Left cardiac atrium (tissue), 4 donors: ENCODE data around the gene OPN4. TPM values are rescaled to one million over a fixed set of nuclear protein-coding genes. Genes with fewer than 3 reads are reported as not detected.

ENCODE experiments used
- ATAC-seq, 2 donors: fragments of 200-7000 bp; cut with Tn5 transposase; one replicate each; pipeline ENCODE4 v1.9.1; 2020; ENCODE audit warnings: mild to moderate bottlenecking in 2 of 2, moderate library complexity in 2 of 2
- DNase-seq: peaks from one replicate; pipeline ENCODE4 v3.0.0-alpha.2; 2020
- intact Hi-C, 2 donors: fragments of 100-400 bp; cut with DNase I; formaldehyde crosslinking; loops; one replicate each; pipeline versions ENCODE4 v1.14.1 to v1.15.1; 2022 to 2023
- total RNA-seq, 2 donors: library from RNA; stranded (reverse); fragmentation: NEBNext Ultra II Directional; extraction: Animal tissue kit (Norgen Biotek cat#: 25700); gene quantifications; one replicate each; pipeline ENCODE4 v1.2.1, GENCODE V29; 2021
- donor health status: DM: no; HTN: yes; CAD: no.
- donor health status: DM: no; HTN: yes; CAD: no; lungs with severe emphysema.
- donor health status: DM: yes; HTN: yes; CAD: no.
- donor health status: Dilated cardiomyopathy.

Gene OPN4
- total RNA-seq, 2 donors from 2014 or later = 0.12 to 0.18 TPM

DNA sequence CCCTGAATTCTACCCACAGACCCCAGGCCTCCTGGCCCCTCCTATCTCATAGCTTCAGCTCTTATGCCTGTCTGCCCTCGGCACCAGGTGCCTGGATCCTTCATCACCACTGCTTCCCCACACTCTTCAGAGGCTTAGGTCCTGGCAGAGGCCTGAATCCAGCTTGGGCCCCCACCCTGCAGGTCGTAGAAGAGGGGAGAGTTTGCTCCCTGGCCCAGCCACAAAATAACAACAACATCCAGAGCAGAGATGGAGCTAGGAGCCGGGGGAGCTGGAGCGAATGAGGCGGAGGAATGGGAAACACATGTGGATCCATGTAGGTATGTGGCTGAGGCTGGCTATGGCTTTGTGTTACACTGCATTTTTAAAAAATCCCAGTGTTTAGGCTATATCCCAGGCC, 7.8 kb upstream of the OPN4 start:
- ATAC-seq = no peak
- intact Hi-C loops = no loop called here
- DNase-seq = no peak

- no peak for ATAC-seq
- DNase-seq = no peak
- intact Hi-C loops = no loop called here
Observed at GRCh38 chr10:86646933-86647332, 7.4 kb upstream of the OPN4 start.

DNA sequence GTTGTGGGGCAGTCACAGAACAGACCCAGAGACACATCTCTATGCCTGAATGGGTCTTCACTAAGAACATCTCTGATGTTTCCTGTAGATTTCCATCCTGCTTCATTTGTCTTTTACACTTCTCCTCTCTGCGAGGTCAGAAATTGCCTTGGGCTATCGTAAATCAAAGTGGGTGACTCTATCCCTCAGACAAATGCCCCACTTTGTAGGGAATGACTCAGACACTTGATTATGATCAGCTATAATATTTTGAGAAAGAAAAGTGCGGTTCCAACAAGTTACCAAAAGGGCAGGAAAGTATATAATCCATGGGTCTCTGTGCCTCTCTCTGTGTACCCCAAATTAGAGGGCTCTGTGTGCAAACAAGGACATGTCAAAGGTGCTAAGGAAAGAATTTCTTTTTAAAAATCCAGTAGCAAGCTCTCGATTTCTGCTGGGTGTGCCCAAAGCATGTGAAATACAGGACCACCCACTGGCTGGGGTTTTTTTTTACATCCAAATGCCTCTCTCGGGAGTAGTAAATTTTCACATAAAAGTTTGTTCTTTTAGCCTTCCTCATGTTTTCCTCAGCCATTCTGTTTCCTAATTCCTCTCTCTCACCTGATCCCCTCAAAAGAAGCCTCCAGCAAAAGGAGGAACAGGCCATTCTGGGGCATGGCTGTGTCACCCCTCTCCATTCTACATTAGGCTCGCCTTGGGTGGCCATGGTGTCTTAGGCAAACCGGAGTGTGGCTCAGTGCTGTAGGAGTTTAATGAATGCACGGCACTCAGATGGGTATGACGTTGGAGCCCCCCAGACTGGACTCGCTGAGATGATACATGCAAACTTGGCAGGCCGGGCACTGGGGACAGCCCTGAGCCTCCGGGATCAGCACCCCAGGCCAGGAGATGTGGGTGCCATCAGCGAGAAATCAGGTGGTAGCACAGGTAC, 6.3 kb upstream of the OPN4 start:
- ATAC-seq (no peak), DNase-seq (no peak)
- intact Hi-C loops = no loop called here

DNA sequence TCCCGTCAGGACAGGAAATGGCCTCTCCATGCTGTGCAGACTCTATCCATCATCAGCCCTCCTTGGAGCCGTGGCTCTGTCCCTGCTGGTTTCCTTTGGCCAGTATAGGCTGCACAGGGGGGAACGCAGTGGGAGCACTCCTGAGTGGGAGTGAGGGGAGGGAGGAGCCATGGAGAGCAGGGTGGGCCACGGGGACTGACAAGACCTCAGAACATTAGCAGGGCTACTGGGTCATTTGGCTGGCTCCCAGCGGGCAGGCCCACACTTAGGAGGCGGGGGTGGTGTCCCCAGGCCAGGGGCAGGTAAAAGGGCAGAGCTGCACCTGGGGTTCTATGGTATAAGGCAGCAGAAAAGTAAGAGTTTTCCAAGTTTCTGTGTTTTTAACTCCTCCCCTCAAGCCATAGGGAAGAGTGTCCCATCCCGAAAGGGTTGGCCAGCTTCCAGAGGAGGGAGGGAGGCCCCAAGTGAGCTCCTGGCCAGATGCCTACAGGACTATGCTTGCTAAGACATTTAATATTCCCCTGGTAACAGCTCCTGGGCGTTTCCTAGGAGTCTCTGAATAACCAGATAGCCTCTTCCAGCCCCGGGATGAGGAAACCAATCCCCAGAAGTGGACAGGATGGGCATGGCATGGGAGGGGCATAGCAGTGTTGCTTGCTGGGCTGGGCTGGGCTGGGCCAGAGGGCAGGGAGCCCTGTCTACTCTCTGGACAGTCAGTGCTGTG, 5.5 kb upstream of the OPN4 start:
- intact Hi-C loops = no loop called here
- DNase-seq (peak; percentile 80), ATAC-seq (peak; percentile 80 to 95)

GRCh38 chr10:86649471-86650150, 4.7 kb upstream of the OPN4 start:
- intact Hi-C loops = no loop called here
- DNase-seq (no peak), ATAC-seq (peak; percentile 4 to 17)

DNA sequence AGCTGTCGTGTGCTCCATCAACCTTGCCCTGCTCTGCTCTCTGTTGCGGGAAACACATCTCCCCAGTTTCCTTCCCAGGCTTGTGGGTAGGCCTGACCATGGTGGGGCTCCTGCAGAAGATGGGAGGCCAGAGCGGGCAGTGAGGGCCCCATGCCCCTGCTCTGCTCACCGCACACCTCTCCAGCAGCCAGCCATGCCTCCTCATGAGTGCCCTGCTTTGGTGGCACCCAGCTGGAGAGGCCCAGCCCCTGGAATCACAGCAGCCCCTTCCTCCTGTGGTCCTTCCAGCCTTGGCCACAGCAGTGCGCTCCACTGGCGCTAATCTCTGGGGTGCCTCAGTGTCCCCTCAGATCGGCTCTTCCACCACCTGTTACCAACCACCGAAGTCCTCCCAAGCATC, 4.2 kb upstream of the OPN4 start:
- intact Hi-C loops = no loop called here
- ATAC-seq = no peak
- DNase-seq = no peak

DNA sequence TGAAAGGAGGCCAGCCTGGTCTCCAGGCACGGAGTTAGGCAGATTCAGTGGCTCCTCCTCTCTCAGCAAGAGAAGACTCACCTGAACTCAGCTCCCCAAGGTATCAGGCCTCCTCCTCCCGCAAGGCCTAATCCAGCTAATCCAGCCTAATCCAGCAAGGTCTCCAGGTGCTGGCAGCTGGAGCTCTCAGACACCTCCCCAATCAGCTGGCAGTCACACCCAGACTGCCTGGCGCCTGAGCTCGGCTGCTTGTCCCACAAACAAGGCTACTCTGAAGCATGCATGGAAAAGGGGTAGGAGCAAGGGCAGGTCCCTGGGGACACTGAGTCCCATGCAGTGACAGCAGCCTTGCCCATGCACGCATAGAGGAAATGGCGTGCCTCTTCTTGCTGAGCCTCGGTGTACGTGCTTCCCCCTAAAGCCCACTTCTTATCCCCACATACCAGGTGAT, 3.3 kb upstream of the OPN4 start:
- intact Hi-C loops = no loop called here
- DNase-seq (no peak), ATAC-seq (peak in 1 of 2 donors; percentile 38)

DNA sequence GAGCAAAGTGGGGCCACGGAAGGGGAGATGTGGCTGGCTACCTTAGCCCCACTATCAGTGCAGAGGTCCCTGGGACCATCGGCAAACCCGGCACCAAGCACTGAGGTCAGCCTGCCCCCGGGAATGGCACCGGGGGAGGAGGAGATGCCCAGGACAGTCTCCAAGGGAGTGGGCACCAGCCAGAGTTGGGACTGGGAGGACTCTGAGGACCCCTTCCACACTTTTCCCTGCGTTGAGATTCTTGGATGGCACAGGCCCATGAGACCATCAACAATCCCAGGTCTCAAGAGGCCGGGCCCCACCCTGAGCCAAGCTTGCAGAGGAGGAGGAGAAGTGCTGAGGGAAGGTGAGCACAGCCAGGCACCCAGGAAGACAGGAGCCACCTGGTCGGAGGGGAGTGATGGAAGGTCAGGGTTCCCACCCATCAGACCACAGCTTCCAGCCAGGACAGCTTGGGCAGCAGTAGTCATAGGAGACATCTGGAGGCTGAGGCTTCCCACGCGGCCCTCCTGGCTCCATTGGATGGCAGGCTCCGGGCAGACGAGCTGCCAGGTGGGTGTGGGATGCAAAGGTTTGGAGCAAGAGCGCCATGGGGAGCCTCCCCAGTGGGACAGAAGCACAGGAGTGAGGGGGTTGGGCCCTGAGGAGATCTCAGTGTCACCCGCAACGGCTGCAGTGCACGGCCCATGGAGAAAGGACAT, 2.6 kb upstream of the OPN4 start:
- no peak for DNase-seq
- ATAC-seq = no peak
- intact Hi-C loops = no loop called here

GRCh38 chr10:86652361-86653202, 1.8 kb upstream of the OPN4 start:
- intact Hi-C loops = no loop called here
- DNase-seq = no peak
- no peak for ATAC-seq

GRCh38 chr10:86653379-86653778, 968 bp upstream of the OPN4 start:
- no peak for DNase-seq
- no peak for ATAC-seq
- intact Hi-C loops = no loop called here

GRCh38 chr10:86653987-86654386, 360 bp upstream of the OPN4 start:
- ATAC-seq (no peak), DNase-seq (no peak)
- intact Hi-C loops = no loop called here

DNA sequence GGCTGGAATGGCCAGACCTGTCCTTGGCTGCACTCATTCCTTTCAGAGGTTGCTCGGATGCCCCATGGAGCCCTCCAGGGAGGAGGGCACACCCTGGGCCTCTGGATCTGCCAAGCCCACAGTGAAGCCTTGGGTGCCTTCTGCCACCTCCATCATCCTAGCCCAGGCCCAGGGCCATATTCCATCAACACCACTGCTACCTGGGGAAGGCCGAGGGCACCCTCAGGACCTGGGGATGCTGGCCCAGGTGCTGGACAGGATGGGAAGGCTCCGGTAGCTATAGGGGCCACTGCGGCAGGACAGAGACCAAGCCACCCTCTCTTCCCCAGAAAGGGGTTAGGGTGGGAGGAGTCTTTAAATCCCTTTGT, 810 bp downstream of the OPN4 start:
- intact Hi-C loops = no loop called here
- DNase-seq = no peak

DNA sequence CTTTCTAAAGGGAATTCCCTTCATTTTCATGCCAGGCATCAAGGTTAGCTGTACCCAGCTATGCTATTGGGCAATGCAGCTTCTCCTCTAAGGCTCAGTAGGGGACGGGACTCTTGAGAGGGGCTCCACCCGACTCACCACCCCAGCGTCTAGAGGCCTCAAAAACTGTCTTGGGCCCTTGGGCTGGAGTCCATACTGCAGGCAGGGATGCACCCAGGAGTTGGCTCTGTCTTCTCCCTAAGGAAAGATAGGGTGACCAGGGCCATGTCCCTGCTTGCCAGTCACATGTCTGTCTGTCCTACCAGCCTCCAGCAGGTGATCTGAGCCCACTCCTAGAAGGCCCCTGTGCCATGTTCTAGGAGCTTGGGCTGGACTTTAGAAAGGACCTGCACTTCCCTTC, 1.2 kb downstream of the OPN4 start:
- no peak for DNase-seq
- ATAC-seq = no peak
- intact Hi-C loops = no loop called here

More for the DNA sequence above, 810 bp downstream of the OPN4 start:
- no peak for ATAC-seq

DNA sequence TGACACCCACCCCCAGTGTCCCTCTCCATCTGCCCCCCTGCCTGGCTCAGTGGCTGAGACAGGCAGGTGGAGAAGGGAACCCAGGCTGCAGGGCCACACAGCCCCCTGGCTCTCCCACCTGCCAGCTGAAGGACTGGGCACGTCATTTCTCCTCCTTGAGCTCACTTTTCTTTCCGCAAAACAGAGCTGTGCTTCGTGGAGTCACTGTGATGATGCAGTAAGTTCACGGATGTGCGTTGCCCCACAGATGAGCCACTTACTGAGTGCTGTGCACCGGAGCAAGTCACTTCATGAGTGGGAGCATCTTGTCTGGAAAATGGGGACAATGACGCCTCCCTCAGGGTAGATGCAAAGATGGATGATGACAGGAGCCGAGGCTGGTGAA, 2.7 kb downstream of the OPN4 start:
- no peak for ATAC-seq
- no peak for DNase-seq

GRCh38 chr10:86657396-86658011, 3.2 kb downstream of the OPN4 start:
- ATAC-seq = no peak
- DNase-seq = no peak
- intact Hi-C loops = no loop called here

More for the DNA sequence above, 2.7 kb downstream of the OPN4 start:
- intact Hi-C loops = no loop called here

DNA sequence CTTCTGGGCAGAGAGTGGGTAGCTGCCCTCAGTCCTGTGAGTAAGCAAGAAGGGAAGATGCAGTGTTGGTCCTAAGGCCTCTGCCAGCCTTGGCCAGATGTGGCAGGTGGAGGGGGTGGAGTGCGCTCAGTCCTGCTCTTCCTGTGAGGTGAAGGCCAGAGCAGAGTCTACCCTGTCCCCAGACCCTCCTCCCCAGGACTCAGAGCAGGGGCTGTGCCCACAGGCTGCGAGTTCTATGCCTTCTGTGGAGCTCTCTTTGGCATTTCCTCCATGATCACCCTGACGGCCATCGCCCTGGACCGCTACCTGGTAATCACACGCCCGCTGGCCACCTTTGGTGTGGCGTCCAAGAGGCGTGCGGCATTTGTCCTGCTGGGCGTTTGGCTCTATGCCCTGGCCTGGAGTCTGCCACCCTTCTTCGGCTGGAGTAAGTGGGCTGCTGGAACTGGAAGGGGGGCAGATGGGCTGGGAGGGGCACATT, 4.0 kb downstream of the OPN4 start:
- no peak for DNase-seq

GRCh38 chr10:86658751-86659150, 4.4 kb downstream of the OPN4 start:
- no peak for DNase-seq

More for the DNA sequence above, 4.0 kb downstream of the OPN4 start:
- intact Hi-C loops = no loop called here
- no peak for ATAC-seq

DNA sequence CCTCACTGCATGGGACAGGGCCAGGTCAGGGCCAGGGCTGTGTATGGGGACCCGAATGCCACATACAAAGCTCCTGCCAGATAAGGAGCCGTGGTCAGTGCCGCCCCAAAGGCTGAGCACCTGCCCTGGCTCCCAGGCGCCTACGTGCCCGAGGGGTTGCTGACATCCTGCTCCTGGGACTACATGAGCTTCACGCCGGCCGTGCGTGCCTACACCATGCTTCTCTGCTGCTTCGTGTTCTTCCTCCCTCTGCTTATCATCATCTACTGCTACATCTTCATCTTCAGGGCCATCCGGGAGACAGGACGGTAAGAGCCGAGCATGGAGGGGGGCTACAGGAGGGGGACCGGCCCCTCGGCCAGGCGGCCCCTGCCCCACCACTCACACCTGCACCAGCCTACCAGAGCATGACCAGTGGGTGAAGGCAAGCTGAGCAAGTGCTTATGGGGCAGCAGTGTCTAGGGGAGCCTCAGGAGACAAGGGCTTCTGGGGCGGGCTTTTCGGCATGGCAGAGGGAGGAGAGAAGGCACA, 4.9 kb downstream of the OPN4 start:
- intact Hi-C loops = no loop called here
- ATAC-seq (no peak), DNase-seq (peak; percentile 15)

More at GRCh38 chr10:86658751-86659150, 4.4 kb downstream of the OPN4 start:
- intact Hi-C loops = no loop called here
- ATAC-seq = no peak
